Keratinocyte (primary cell): Measurements from ENCODE around the gene TEX47.

Source experiments
- EZH2 ChIP-seq: IDR thresholded peaks from one replicate; pipeline ENCODE4 v1.6.1; 2012; ENCODE audit warnings: inconsistent platforms, mild to moderate bottlenecking, low read length, moderate library complexity
- TF ChIP-seq, protein P1 (sequence below), 3 experiments: IDR thresholded peaks in 1 of 3; conservative IDR thresholded peaks in 1 of 3; optimal IDR thresholded peaks in 1 of 3; 2 replicates in 2 of 3; 3 replicates in 1 of 3; pipeline versions ENCODE3 to v1.5.1; 2011; ENCODE audit warnings: low read length in 3 of 3, mild to moderate bottlenecking in 3 of 3, moderate library complexity in 2 of 3, control low read depth in 1 of 3, inconsistent platforms in 1 of 3; ENCODE audit not compliant: insufficient read depth in 2 of 3; ENCODE audit errors: extremely low read depth in 1 of 3

GRCh38 chr7:88772776-88773175 is 22.8 kb downstream of the TEX47 start:
- TF ChIP-seq, protein P1, sequence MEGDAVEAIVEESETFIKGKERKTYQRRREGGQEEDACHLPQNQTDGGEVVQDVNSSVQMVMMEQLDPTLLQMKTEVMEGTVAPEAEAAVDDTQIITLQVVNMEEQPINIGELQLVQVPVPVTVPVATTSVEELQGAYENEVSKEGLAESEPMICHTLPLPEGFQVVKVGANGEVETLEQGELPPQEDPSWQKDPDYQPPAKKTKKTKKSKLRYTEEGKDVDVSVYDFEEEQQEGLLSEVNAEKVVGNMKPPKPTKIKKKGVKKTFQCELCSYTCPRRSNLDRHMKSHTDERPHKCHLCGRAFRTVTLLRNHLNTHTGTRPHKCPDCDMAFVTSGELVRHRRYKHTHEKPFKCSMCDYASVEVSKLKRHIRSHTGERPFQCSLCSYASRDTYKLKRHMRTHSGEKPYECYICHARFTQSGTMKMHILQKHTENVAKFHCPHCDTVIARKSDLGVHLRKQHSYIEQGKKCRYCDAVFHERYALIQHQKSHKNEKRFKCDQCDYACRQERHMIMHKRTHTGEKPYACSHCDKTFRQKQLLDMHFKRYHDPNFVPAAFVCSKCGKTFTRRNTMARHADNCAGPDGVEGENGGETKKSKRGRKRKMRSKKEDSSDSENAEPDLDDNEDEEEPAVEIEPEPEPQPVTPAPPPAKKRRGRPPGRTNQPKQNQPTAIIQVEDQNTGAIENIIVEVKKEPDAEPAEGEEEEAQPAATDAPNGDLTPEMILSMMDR (optimal IDR thresholded peaks at IDR 0.05 in 1 of 3, IDR thresholded peaks at IDR 0.05 in 1 of 3, conservative IDR thresholded peaks at IDR 0.05 in 1 of 3; ENCODE audit: extremely low read depth in 1 of 3, insufficient read depth in 2 of 3, low read length in 3 of 3) = no peak
- no peak for TF ChIP-seq EZH2
